ENCODE data around the gene PPP2R2B.

Gene PPP2R2B

DNA sequence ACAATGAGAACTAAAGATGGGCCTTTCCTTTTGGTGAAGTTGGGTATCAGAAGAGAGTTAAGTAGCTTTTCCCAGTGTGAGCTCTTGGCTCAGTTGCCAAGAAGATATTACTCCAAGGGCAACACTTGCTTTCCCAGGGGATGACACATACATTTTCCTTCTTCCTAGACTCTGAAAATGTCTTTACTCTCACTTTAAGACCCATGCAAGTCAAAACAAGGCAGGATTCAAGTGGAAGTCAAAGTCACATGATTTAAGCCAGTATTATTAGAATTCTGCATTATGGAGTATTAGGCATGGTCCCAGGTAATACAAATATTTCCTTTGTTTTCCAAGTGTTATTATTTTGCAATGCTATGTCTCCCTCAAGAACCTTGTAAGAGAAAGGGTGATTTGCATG is 175.1 kb downstream of the PPP2R2B start:
- no peak for DNase-seq (ENCODE audit: low read depth)

DNA sequence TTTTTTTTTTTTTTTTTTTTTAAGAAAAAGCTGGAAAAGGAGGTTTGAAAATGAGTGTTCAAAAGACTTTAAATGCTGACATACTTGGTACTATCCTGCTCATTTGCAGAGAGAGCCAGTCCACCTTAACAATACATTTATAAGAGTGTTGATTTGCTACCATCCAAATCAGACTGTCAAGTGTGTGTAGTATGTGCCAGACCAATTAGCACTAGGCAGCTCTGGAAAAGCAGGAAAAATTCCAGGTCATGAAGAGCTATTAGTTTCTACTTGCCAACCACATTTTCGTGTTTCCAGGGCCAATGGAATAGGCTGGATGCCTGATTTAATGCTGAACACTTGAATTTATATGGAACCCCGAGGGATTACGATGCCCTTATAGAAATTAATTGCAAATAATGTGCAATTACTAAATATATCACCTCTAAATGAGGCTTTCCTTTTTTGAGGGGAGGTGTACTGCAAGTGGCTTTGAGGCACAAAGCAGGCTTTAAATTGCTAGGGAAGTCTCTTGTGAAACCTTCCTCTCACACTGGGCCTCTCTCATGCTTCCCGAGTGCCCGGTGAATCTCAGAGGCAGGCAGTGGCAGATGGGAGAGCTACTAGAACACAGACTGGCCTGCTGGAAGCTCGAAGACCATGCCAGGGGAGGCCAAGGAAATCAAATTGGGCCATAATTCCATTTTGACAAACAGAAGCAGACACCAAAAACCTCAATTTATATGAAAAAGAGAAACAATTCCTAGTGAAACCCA is 178.7 kb downstream of the PPP2R2B start:
- no peak for DNase-seq (ENCODE audit: low read depth)

DNA sequence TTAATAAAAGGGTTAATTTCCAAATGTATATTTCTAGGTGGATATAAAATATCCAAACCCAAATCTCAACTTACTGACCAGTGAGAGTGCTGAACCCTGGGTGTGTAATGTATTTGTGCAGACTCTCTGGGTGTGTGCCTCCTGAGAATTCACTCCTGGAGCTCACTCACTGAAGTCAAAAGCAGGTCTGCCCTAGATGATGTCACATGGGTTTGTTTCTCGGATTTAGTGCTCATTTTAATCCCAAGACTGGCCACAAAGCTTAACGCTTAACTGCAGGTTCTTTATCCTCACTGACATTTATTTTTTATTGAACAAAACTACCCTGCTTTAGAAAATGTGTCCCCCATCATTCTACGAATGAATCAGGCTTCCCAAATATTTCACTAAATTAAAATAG is 179.4 kb downstream of the PPP2R2B start:
- no peak for DNase-seq (ENCODE audit: low read depth)

DNA sequence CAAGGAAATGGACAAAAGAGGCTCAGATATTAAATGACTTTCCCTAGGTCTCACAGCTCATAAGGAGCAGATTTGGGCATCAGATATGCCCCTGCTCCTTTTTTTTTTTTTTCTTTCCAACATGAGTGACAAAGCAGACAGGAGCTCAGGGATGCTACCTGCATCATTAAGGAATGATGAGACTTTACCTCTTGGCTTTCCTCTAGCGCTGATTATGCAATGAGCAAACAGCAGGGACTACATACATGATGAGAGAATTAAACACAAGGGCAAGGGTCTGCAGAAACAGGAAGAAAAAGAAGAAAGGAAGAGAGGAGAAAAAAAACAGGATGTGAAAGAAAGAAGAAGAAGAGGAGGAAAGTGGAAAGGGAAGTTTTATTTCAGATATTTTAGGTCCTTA is 179.9 kb downstream of the PPP2R2B start:
- DNase-seq (ENCODE audit: low read depth), result no peak

DNA sequence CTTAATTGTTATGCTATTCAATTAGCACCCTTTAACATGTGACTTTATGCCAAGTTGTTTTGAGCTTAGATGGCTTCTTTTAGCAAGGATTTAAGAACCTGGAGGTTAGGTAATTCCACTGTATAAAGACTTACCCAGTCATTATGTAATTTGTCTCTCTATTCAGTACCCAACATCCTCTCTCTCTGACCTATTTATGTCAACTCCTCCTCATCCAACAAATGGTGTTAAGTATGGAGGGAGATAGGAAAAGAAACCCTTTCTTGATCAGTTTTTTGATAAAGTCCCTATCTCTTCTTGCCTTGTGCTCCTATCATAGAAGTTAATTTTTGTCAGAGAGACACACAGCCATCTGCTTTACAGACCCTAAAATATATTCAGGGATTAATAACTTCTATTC is 181.3 kb downstream of the PPP2R2B start:
- DNase-seq (ENCODE audit: low read depth), result no peak

DNA sequence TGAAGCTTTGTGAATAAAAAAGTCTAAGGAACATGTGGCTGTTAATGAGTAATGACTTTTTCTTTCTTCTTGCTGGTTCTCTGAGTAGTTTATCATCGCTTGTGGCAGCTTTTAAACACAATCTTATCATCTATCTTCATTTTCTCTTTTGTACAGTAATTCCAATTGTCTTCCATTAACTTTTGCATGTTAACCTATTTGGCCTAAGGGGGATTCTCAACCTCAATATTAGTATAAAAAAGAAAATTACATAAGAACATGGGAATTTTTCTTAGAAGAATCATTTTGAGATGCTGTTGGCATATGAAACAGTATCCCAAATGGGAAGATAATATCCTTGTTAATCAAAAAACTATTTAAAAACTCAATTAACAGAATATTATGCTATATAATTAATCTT is 182.9 kb downstream of the PPP2R2B start:
- DNase-seq (ENCODE audit: low read depth), result no peak

DNA sequence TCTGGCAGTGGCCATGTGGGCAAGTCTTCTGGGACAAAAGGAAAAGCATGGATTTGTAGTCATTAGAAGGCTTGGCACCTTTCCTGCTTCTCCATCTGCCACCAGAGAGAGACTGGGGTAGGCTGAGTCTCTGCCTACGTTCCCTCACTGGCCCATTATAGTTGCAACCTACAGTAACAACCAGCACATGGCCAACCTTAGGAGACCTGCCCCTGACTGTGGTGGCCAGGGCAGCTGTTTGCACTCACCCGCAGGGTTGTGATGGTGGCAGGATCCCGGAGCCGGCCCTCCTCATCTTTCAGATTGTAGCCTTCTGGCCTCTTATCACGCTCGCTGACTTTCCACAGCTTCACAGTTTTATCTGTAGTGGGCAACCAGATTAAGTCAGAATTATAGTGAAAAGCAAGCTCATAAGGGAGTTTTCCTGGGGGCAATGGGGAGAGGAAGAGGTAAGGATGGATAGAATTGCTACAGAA is 187.6 kb downstream of the PPP2R2B start:
- no peak for DNase-seq (ENCODE audit: low read depth)

DNA sequence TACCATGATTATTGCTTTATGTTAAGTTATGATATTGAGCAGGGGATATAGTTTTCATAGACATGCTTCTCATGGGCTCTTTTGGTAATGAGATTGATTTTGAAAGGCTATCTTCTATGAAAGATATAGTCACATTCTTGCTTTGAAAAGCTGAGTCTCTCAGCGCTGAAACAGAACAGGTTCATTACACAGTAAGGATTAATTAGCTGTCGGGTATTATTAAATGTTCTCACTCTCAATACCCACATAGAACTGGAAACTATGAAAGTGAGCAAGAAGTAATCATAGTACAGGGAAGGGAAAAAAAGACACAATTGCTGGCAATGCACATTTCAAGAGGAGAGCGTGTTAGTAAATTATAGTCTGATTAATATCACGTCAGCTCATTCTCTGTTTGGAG is 190.9 kb downstream of the PPP2R2B start:
- no peak for DNase-seq (ENCODE audit: low read depth)

DNA sequence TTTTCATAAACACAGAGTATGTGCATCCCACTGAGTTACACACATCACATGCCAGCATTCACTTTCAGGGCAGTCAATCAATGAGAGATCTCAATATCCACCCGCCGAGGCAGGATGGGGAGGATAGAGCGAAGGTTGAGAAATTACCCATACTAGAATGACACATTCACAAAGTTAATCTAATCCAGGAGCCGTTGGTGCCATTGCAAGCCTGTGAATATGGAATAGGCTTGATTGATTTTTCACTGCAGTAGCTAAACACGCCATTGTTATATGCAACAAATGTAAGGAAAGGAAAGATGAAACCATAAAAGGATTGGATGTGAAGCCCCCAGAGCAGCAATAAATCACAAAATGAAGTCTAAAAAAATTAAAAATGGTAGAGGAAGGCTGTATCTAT is 194.7 kb downstream of the PPP2R2B start:
- DNase-seq (ENCODE audit: low read depth), result no peak

DNA sequence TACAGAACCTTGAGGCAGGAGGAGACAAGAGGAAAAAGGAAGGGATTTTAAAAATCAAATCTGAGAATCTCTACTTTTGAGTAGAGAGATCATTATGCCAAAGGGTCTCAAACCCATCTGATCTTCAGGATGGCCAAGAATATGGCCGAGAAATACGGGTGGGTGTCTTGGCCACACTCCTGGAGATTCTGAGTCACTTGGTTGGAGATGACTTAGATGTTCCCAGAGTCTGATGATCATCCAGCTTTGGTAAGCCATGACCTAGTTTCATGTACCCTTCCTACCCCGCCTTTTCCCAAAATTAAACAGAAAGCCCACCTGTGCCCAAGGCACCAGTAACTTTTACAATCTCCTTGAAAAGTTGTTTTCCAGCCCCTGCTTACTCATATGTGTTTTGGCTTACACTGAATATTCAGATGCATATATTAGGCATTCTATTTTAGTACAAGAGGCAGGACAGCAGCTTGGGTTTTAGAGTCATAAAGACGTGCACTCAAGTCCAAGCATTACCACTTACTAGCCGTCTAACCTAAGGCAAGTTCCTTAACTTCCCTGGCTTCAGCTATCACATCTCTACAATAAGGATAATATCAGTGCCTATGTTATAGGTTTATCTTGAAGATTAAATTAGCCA is 195.5 kb downstream of the PPP2R2B start:
- DNase-seq (ENCODE audit: low read depth), result no peak

DNA sequence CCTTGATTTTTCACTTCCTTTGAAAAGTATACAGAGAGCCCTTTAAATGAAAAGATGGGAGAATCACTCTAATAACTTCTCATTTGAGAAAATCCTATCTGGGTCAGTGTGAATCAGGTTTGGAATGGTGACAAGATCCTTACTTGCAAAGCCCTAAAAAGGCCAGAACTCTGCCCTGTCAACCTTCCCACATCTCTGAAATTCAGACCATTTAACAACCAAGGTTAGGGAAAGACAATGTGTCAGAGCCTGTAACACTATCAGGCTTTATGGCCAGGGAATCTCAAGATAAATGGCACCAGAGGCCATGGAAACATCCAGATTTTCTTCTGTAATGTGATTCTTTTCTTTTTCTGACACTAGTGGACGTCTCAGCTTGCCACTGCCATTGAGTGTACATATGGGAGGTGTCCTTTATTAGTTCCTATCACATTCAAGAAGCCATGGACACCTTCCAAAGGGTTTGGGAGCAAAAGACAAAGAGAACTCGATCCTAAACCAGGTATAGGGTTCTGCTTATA is 196.9 kb downstream of the PPP2R2B start:
- no peak for DNase-seq (ENCODE audit: low read depth)

DNA sequence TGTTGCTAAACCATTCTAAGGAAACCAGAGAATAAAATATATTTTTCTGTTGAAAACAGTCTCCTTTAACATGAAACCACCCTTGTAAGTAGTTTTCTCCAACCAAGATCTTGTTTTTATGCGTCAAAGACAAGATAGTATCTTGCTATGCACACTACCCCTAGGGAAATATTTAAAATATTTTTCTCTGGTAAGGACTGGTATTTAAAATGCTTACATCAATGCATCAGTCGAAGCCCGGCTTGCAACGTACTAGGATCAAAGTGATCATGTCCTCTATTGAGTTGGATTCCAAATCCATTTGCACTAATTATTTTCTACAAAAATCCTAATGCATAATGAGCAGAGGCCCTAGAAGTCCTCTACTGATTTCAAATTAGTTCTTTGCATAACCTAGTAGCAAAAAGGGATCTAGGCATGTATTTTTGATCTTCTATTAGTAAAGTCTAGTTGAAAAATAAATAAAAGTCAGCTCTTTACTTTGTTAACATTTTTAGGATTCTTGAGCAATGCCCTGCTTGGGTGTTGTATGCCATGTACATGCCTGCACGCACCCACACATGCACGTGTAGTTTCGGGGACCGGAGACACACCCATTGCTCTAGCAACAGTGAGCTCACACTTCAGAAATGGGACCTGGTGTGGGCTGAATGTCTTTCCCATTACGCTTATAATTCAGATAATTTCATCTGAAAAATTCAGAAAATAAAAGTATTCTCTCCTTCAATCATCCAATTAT is 197.5 kb downstream of the PPP2R2B start:
- no peak for DNase-seq (ENCODE audit: low read depth)

DNA sequence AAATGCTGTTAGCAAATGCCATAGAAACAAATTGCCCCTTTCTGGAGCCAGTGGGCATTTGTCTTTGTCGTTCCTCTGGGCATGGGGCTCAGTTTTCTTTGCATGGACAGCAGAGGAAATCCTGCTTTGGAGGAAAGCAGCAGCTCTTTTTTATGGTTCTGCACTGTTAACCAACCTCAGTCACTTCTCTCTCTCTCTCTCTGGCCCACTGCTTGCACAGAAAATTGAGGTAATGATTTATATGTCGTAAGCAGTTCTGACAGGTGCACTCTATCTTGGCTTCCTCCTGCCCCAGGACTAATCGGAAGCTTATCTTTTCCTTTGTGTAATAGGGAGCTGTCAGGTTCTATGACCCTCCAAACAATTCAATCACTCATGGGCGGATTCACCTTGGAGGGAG is 202.9 kb downstream of the PPP2R2B start:
- DNase-seq (ENCODE audit: low read depth), result no peak

DNA sequence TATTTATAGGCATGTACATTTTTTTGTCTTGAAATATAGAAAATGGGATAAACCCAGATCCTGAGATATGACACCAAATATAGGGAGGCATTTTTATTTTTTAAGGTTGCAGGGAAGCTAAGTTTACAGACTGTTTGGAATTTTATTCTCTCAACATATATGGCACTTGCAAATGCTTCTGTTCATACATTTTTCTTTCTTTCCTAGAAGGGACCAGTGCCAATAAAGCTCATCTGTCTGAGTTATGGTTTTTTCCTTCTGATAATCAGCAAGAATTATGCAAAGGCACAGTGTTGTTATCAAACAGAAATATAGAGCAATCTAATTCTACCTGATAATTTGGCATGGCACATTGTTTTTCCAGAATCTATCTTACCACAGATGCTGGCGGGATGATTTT is 205.7 kb downstream of the PPP2R2B start:
- no peak for DNase-seq (ENCODE audit: low read depth)

DNA sequence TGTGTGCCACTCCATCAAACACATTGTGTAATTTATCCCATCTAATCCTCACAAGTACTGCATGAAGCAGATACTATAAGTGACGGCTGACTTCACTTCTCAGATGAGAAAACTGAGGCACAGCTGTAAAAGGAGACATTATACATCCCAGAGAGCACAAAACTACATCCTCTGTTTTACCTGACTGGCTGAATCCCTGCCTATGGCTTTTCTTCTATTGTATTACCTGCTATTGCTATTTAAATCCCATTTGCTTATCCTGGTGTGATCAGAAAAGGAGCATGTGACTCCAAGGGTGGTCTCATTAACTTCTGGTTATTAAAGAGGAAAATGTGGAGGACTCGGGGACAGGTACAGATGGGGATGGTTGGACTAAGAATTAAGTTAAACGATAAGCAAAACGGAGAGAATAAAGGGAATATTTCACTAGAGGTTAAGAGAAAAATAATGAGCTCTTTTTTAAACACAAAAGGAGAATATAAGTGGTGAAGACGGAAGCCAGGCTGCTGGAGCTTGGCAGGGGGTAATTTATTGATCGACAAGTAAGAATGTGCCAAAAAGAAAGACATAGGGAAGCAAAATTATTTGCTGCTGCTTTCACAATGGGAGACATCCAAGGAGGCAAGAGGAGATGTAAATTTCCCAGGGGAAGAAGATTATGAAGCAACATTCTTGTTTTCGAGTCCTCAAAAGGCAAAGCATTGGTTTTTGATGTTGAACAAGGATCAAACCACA is 206.8 kb downstream of the PPP2R2B start:
- no peak for DNase-seq (ENCODE audit: low read depth)

DNA sequence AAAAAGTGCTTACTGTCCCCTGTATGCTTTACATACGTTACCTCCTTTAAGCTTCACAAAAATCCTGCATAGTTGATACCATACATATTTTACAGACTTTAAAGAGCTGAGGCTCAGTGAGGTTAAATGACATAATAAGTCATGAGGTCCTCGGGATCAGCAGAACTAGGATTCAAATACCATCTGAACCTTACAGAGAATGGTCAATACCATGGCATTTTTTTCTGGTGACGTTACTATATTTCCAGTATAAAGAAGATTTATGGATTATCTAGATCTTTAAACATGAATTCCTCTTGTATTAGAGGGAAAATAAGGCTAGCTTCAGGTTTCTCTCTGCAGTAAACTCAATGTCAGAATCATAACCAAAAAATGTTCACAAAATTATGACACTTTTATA is 208.9 kb downstream of the PPP2R2B start:
- no peak for DNase-seq (ENCODE audit: low read depth)

DNA sequence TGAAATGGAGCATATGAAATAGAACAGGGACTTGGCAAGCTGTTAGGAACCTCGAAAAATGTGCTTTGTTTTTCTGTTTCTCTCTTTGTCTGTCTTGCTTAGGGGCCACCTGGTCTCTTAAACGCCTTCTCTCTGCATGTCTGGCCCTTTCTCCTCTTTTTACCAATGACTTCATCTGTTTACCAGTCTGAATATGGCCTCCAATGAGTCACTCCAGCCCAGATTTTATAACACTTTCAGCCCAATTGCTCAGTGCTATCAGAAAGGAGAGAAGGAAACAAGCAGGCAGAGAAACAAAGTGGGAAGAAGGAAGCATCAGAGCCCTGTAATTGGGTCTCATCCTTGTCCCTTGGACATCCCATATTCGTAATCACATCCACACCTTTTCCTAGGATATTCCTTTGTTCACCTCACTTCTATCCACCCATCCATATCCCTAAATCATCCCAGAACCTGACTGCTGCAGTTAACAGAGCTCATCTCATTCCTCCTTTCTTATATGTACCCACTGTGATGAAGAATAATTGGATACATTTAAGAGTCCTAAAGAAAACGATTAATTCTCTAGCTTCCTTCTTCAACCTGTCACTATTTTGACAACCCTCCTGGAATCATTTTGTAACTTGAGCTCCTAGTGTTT is 210.8 kb downstream of the PPP2R2B start:
- DNase-seq (ENCODE audit: low read depth), result no peak

DNA sequence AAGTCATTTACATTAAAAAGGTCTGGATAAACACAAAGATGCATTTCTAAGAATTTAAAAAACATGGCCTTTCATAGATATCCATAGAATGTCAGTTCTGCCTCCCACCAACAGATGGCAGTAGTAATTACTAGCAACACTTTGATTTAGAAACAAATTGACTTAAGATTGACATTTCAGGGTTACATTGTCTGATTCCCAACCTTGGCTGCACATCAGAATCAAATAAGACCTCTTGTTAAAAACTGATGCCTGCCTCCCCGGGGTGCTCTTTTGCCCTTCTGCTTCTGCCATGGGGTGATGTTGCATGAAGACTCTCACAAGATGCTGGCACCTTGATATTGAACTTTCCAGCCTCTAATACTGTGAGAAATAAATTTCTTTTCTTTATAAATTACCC is 216.3 kb downstream of the PPP2R2B start:
- no peak for DNase-seq (ENCODE audit: low read depth)

DNA sequence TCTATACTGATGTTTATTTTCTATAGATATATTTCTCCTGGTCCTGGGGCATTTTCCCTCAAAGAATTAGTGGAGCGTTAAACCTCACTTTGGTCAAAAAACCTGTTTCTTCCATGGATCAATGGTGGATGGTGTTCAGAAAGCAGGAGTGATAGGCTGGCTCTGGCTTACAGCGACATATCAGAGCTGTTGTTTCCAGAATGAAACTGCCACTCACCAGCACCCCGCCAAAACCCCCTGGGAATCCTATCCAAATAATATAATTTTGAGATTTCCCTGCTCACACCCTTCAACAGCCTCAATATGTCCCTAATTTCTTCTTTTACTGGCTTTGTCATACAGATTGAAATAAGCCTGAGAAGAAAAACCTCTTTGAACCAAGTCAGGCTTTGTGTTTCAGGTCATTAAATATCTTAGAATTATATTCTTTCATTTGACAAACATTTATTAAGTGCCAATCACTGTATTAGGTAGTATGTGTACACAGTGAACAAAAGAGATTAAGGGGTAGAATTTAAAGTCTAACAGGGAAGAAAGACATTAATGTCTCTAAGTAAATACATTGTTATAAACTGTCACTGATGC is 218.1 kb downstream of the PPP2R2B start:
- no peak for DNase-seq (ENCODE audit: low read depth)

DNA sequence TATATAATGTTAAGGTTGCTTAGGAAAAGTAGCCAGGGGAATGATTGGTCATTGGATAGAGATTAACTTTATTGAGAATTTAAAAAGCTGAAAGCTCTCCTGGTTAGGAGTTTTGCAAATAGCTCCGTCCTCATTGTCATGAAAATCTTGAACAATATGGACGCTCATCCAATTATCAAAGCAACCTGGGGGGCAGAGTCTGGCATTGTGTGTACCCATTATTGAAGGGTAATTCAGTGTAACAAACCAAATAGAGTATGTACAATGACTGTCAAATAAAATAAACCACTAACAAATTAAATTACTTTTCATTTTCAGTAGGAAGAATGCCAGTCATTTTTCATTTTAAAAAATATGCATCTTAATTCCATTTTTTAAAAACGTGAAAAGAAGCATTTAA is 218.6 kb downstream of the PPP2R2B start:
- DNase-seq (ENCODE audit: low read depth), result no peak

DNA sequence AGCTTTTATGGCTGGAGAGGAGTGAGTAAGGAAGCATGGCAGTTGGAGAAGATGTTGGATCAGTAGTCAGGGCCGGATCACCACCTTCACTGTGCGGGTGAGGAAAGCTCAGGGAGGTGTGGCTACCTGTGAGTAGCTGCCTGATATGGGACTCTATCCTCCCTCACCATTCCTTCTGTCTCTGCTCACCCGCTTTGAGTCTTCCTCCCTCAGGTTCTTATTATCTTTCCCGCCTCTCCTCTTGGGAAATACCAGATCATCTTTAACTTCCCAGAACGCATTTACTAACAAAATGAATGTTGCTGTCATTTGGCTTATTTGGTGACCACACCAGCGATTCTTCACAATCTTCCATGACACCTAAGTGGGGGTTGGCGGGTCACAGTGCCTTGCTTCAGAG is 221.9 kb downstream of the PPP2R2B start:
- no peak for DNase-seq (ENCODE audit: low read depth)

Data from T follicular helper cell (primary cell).